Measurements from ENCODE around the gene ITK.

The ITK gene

GRCh38 chr5:157148734-157149615 lies 31.7 kb upstream of the ITK start:
- DNase-seq (ENCODE audit: insufficient read length, low spot score) (peak; percentile 45), FAIRE-seq (no peak)
- peak; percentile 91 for TF ChIP-seq CTCF (IDR thresholded peaks at IDR 0.05; ENCODE audit: insufficient read depth, missing control alignments)

- no peak for FAIRE-seq
- no peak for TF ChIP-seq CTCF (IDR thresholded peaks at IDR 0.05; ENCODE audit: insufficient read depth, missing control alignments)
- DNase-seq (ENCODE audit: insufficient read length, low spot score): no peak
These were observed 29.6 kb upstream of the ITK start for GRCh38 chr5:157150995-157151394.

DNA sequence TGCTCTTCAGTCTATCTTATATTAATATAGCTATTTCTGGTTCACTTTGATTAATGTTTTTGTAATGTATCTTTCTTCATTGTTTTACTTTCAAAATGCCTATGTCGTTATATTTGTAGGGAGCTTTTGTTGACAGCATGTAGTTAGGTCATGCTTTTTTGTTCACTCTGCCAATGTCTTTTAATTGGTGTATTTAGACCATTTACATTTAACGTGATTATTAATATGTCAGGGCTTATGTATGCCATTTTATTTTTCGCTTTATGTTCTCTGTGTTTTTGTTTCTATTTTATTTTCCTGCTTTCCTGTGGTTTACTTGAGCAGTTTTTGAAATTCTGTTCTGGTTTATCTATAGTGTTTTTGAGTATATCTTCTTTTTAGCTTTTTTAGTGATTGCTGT lies 25.3 kb upstream of the ITK start:
- no peak for FAIRE-seq
- DNase-seq (ENCODE audit: insufficient read length, low spot score): no peak
- TF ChIP-seq CTCF (IDR thresholded peaks at IDR 0.05; ENCODE audit: insufficient read depth, missing control alignments): no peak

- FAIRE-seq (no peak), DNase-seq (ENCODE audit: insufficient read length, low spot score) (no peak)
- TF ChIP-seq CTCF (IDR thresholded peaks at IDR 0.05; ENCODE audit: insufficient read depth, missing control alignments): no peak
These were observed 23.2 kb upstream of the ITK start for GRCh38 chr5:157157293-157157891.

GRCh38 chr5:157159209-157159751 lies 21.4 kb upstream of the ITK start:
- FAIRE-seq (no peak), DNase-seq (ENCODE audit: insufficient read length, low spot score) (no peak)
- TF ChIP-seq CTCF (IDR thresholded peaks at IDR 0.05; ENCODE audit: insufficient read depth, missing control alignments): no peak

GRCh38 chr5:157160001-157160400 lies 20.6 kb upstream of the ITK start:
- no peak for TF ChIP-seq CTCF (IDR thresholded peaks at IDR 0.05; ENCODE audit: insufficient read depth, missing control alignments)
- FAIRE-seq (no peak), DNase-seq (ENCODE audit: insufficient read length, low spot score) (no peak)

DNA sequence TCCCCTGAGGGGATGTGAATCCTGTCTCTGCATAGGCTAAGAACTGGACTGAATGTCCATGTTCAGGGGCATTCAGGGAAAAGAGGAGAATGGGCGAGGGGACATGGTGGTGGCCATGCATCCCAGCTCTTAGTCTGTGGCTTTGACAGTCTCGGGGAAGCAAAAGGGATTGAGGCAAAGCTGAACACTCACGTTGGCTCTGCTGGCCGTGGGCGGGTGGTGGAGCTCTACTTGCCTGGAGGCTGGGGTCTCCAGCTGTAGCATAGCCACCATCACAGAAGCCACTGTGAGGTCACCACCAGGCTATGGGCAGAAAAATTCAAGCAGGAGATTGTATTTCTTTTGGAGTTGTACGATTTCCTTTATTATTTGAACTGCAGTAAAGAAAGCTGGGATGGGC lies 18.6 kb upstream of the ITK start:
- DNase-seq (ENCODE audit: insufficient read length, low spot score) (no peak), FAIRE-seq (no peak)
- TF ChIP-seq CTCF (IDR thresholded peaks at IDR 0.05; ENCODE audit: insufficient read depth, missing control alignments): no peak

Measured in D721Med (cell line).